GM12878 (cell line): ENCODE data around the gene SSH2.

Experiments
- CEBPB ChIP-seq, 2 experiments: fragments of 150-350 bp in 1 of 2; IDR thresholded peaks; 2 replicates each; pipeline ENCODE4 v1.6.1; 2012 to 2014; ENCODE audit warnings: low read depth in 2 of 2, low read length in 2 of 2, borderline replicate concordance in 1 of 2, inconsistent platforms in 1 of 2
- CREB1 ChIP-seq: IDR thresholded peaks from 2 replicates; pipeline ENCODE4 v1.6.1; 2012; ENCODE audit warnings: low read depth, mild to moderate bottlenecking, inconsistent platforms
- CTCF ChIP-seq, 3 experiments: IDR thresholded peaks in 2 of 3; conservative IDR thresholded peaks in 1 of 3; 2 replicates each; pipeline ENCODE4 v1.5.1; 2011; ENCODE audit warnings: low read depth in 3 of 3, low read length in 3 of 3, mild to moderate bottlenecking in 3 of 3, control low read depth in 2 of 3, moderate library complexity in 2 of 3, inconsistent platforms in 1 of 3, mixed read lengths in 1 of 3; ENCODE audit not compliant: control insufficient read depth in 2 of 3, insufficient read depth in 1 of 3; ENCODE audit errors: extremely low read depth in 1 of 3
- EZH2 ChIP-seq: IDR thresholded peaks from 2 replicates; pipeline ENCODE4 v1.6.1; 2012; ENCODE audit warnings: low read depth, mild to moderate bottlenecking, control low read depth, inconsistent platforms, low read length, borderline replicate concordance; ENCODE audit not compliant: control insufficient read depth
- PAX5 ChIP-seq: IDR thresholded peaks from 2 replicates; pipeline ENCODE4 v1.6.1; 2011; ENCODE audit warnings: low read depth, low read length, borderline replicate concordance
- RELA ChIP-seq: fragments of 450-650 bp; IDR thresholded peaks from 2 replicates; pipeline ENCODE4 v1.8.0; 2014; ENCODE audit warnings: borderline replicate concordance; ENCODE audit not compliant: partially characterized antibody
- SKIL ChIP-seq: fragments of 450-650 bp; IDR thresholded peaks from 2 replicates; pipeline ENCODE4 v1.6.1; 2017; ENCODE audit warnings: mild to moderate bottlenecking, low read depth, inconsistent platforms; ENCODE audit not compliant: poor library complexity, severe bottlenecking
- ZBTB4 ChIP-seq: fragments of 450-650 bp; formaldehyde crosslinking; IDR thresholded peaks from 2 replicates; pipeline ENCODE4 v1.4.0; 2022; ENCODE audit warnings: mild to moderate bottlenecking, moderate library complexity
- ZBTB40 ChIP-seq: fragments of 450-650 bp; IDR thresholded peaks from 2 replicates; pipeline ENCODE4 v1.6.1; 2016; ENCODE audit warnings: mild to moderate bottlenecking, moderate library complexity, borderline replicate concordance
- ZNF384 ChIP-seq: IDR thresholded peaks from 2 replicates; pipeline ENCODE4 v1.6.1; 2012; ENCODE audit warnings: low read depth, mild to moderate bottlenecking, low read length, improper control_type of control experiment, borderline replicate concordance

- TF ChIP-seq ZBTB40 (no peak), EZH2 (no peak), ZNF384 (no peak), RELA (no peak), CREB1 (no peak), CTCF (IDR thresholded peaks at IDR 0.05 in 2 of 3, conservative IDR thresholded peaks at IDR 0.05 in 1 of 3; ENCODE audit: control insufficient read depth in 2 of 3, extremely low read depth in 1 of 3, insufficient read depth in 1 of 3, low read depth in 3 of 3, low read length in 3 of 3) (no peak), ZBTB4 (CRISPR knock-in tag) (no peak), SKIL (no peak), PAX5 (no peak), CEBPB (IDR thresholded peaks at IDR 0.05; ENCODE audit: borderline replicate concordance in 1 of 2, low read depth in 2 of 2, low read length in 2 of 2) (no peak)
Observed at GRCh38 chr17:29620779-29621500, 309.1 kb downstream of the SSH2 start.
